AG08395 (cell line): ENCODE results near the gene PPFIBP1.
"Not testable (repeated sequence)": the region's sequence is repeated elsewhere in the genome, so short reads cannot be mapped to it uniquely, and the experiment has no call there.

ENCODE experiments used
- DNase-seq: peaks from one replicate; pipeline ENCODE4 v3.0.0; 2012; ENCODE audit warnings: mixed read lengths, low spot score

Gene PPFIBP1

DNA sequence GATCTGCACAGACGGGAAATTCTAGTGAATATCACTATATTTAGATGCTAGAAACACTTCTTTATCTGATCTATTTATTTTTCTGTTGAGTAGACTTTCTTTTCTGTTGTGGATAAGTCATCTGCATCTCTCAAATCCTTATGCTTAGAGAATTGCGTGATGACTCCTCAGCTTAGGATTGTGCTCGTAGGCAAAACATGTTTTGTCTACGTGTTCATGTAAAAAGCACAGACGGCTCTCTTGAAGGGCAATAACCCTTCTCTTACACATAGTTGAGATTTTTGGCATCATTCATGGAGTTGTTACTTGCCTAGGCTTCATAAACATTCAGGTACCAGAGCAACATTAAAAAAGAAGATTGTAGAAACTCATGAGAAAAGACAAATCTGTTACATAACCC lies 18.6 kb downstream of the PPFIBP1 start:
- peak; percentile 72 for DNase-seq

DNA sequence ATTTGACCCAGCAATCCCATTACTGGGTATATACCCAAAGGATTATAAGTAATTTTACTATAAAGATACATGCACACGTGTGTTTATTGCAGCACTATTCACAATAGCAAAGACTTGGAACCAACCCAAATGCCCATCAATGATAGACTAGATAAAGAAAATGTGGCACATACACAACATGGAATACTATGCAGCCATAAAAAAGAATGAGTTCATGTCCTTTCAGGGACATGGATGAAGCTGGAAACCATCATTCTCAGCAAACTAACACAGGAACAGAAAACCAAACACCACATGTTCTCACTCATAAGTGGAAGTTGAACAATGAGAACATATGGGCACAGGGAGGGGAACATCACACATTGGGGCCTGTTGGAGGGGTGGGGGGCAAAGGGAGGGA lies 20.9 kb downstream of the PPFIBP1 start:
- DNase-seq, result not testable (repeated sequence)

DNA sequence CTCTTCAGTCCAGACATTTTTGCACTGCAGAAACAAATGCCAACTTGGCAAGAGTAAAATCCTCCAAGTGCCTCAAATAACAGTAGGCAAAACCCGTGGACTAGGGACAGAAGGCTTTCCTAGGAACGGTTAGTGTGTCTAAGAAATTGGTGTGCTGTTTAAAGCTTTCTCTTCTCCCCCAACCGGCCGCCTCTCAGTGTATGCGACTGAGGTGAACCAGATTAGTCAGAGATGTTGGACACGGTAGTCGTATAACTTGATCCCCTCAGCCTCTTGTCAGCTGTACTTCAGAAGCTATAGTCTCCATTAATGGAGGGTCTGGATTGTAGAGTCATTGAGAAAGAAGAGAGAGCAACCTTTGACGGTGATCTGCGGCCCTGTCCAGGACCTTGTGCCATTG lies 21.7 kb downstream of the PPFIBP1 start:
- no peak for DNase-seq

DNA sequence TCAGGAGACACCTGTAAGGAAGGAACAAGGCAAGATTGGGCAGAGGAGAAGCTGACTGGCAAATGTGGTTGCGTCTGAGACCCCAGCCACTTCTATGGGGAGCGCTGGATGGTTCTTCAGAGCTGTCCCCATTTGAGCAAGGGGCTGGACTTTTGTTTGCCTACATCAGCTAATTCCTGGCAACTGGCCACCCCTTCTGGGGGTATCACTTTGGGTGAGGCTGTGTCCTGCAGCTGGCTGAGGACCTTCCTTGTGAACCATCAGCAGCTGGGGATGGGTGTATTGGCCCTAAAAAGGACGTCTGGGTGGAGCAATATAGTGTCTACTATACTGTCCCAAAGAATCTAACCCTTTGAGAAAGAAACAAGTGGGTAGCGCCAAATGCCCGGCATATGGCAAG lies 23.6 kb downstream of the PPFIBP1 start:
- DNase-seq, result no peak

DNA sequence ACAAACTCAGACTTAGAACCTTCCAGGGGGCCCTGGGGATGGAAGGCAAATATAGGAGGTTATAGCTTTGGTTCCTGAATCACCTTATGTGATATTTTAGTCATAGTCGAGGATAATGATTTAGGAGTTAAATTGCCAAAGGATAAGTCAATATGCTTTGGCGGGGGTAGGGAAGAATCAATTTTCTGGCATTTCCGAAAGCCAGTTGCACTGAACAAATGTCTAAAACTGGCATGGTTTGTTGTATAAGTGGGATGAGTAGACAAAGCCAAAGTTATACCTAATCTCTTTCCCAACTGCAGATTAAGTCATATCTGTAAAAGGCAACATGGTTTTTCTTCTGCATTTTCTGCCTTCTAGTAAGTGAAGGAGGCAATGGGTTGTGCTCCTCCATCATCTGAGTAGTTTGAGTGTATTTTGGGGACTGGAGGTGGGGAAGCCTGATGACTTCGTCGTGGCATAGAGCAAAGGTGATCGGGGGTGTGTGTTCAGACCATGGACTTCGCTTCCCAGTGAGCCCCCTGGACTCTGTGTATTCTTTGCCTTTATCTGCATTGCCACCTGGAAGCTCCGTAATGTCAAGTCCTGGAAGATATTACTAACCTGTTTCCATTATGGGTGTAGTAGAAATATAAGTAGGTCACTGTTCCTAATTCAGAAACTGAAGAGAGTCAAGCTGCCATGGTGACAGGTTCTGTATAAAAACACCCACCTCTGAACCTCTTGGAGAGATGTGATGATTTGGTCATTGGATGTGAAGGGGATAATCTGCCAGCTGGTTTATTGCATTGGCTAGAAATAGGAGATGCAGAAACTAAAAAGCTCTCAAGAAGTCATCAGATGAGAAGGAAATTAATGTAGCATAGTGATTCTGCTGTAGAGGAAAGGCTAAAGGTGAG lies 24.5 kb downstream of the PPFIBP1 start:
- no peak for DNase-seq

DNA sequence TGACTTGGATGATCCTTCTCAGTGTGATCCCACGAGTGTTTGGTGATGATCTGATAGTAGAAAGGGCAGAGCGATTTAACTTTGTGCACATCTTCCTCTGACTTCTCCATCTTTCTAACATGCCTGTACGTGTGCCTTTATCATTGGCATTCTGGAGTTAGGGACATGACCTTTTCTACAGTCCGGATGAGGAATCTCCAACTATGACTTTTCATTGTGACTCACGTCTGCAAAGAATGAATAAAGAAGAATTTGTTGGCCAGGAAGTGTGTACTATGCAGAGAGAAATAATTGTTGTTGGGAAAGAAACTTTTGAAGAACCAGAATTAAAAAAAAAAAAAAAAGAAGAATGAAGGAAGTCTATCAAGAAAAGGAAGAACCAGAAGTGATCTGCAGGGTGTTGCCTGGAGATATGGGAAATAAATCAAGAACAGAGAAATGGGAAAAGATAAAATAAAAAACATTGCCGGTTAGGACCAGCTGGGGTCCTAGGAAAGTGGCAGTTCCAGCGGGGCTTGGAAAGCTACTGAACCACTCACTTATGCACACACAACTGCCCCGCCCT lies 25.3 kb downstream of the PPFIBP1 start:
- peak; percentile 69 for DNase-seq

DNA sequence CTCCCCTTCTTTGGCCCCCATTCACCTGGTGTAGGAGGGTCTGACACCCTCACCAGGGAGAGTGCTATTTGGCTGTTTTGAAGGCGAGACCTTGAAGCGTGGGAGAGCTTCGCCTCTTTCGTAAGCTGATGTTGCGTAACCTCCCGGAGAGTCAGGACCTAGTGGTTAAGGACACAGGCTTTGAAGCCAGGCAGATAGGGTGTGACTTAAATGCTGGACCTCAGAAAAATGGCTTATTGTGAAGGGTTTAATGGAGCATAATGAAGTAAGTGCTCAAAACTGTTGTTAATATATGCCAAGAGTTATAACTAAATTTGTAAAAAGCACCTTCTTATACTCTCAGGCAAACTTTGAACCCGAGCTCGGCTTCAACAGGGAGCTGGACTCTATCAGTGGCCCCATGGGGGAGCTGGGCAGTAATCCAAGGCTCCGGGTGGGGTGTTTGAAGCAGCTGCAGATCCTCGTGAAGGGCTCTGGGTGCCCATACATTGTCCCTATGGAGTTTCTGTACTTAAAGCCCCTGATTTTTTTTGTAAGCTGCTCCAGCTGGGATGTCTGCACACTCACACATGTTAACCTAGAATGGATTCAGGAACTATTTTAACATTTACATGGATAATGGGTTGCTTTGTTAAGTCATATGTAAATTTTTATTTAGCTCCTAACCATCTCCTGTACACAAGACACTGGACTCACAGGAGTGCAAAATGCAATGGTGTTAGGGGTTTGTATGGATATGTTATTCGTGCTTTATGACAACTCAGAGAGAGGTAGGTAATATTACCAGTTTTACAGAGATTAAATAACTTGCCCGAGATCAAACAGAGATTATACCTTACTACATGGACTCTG lies 26.0 kb downstream of the PPFIBP1 start:
- peak; percentile 84 for DNase-seq

DNA sequence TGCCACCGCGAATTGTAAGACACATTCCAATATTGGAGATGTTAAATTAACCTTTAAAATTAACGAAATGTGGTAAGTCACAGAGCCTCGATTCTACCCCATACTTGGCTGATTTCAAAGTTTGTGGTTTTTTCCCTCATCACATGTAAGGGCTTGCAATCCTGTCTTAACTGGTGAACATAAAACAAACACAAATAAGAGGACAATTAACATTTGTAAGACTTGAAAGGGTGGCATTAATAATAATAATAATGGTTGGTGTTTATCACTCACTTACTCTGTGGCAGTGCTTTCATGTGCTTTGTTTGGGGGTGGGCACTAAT lies 26.6 kb downstream of the PPFIBP1 start:
- DNase-seq, result no peak

DNA sequence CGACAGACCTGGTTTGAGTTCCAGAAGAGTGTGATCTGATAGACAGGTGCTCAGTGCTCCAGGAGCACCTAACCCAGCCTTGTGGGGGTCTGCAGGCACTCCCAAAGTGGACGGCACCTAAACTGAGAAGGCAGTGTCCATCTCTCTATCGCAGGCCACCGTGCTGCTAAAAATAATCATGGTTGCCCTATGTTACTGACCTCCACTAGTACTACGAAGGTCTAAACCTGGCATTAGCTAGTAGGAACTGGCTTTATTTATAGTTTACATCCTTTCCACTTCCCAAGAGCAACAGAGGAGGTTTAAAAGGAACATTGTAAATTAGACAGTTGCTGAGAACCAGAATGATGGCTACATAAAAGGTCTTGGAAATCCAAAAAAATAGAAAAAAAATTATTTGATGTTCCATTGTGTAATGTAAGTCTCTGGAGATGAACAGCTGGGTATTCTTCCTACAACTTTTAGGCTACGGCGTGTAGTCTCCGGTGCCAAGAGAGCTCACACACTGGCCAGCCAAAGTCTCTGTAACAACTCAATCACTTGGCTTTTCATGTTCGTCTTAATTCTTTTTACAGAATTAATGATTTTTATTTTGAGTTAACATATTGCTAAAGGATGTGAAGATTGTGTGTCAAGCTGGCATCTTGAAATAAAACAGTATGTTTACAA lies 27.3 kb downstream of the PPFIBP1 start:
- DNase-seq, result no peak

DNA sequence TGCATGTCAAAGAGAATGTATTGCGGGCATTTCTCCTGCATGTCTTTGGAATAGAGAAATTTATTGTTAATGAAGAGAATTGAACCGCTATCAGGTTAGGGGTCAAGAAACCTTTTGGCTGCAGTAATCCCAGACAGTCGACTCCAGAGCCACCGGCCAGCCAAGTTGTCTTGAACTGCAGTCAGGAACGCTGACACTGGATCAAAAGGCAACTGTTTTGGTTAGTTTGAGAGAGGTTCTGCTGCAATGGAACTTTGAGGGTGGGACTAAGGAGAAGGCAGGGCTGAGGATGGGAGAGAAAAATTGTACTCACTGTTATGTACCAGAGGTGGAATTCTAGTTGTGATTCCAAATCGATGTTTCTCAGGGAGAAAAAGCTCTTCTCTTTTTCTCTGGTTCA lies 28.2 kb downstream of the PPFIBP1 start:
- DNase-seq, result no peak

DNA sequence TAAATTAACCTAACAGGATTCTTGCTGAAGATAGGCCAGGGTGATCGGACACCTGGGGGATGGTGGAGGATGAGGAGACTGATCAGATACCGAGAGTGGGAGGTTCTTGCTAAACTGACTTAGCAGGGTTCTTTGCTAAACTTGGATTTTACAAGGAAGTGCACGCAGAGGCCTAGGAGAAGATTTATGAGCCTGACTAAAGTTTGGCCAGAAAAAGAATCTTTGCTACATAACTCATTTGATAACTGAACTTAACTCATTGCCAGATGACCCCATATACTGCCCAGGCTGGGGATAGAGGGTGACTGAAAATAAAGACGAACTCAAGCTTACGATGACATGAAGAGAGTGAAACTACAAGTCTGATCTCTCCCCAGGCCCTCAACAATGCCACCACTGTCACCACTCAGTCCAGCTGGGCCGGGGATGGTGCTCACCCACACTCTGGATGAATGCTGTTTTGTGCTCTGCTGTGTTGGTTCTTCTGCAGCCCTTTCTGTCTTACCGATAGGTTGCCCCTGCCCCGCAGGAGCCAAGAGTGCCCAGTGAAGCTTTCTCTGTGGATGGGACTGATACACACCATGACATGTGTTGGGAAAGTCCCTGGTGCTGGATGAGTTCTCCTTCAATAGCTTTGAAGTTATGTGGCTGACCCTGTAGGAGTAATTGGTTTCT lies 29.0 kb downstream of the PPFIBP1 start:
- DNase-seq, result no peak

DNA sequence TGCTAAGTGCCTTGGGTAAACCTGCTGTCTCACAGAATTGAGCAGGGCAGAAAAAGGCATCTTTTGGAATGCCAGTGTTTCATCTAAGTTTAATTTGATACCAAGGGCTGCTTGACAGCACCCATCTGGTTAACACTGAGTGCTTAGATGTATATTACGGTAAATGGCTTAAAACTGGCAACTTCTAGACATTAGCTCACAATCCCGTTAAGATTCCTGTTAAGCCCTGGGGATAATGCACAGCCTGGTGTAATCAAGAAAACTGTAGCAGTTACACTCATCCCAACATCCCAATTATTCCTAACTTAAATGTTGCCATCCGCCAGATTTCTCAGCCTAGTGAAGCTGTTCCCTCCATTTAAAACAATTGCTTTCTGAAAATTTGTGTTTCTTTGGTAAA lies 29.9 kb downstream of the PPFIBP1 start:
- no peak for DNase-seq

DNA sequence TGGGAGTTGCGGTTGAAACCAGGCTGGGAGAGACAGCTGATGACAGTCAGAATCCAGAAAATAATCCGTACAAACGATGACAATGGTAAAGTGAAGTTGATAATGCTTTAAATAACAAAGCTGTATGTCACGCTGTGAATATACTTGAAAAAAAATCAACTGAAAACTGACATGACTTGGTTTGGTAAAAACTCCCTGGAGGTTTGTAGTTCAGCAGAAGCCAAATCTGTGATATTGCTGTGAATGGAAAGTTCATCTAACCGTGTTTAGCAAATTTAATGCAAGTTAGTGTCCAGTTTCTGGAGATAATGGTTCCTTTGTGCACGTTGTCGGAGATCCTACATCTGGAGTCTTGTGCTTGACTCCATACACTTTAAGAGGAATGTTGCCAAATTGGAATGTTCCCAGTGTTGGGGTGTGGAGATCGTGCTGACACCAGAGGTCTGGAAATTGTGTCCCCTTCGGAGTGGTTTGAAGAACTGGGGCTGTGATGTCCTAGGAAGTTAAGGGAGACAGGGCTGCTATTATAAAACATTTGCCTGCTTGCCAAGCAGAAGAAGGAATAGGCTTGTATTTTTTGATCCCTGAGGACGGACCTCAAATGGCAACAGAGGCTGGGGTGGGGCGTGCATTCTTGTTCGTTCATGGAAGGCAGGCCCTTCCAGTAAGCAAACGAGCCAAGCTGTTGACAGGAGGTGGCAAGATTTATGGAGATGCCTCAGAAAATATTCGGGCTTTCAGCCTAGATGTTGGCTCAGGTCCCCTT lies 30.6 kb downstream of the PPFIBP1 start:
- DNase-seq, result peak; percentile 69

DNA sequence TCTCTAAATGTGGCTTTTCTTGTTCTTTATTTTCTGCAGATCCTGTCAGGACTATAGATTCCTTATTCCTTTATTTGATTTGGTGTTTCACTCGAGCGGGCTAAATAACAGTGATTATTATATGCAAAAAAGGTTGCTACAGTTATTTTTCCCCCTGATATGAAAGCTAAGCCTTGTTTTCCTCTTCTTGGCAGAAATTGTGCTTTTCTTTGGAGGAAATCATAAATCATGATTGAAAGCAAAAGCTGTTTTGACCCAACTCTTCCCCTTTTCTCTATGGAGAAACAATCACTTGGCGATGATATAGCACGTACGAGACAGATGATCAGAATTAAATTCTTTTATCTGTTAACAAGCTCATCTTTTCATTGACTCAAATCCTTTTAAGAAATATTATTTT lies 31.4 kb downstream of the PPFIBP1 start:
- DNase-seq, result no peak

DNA sequence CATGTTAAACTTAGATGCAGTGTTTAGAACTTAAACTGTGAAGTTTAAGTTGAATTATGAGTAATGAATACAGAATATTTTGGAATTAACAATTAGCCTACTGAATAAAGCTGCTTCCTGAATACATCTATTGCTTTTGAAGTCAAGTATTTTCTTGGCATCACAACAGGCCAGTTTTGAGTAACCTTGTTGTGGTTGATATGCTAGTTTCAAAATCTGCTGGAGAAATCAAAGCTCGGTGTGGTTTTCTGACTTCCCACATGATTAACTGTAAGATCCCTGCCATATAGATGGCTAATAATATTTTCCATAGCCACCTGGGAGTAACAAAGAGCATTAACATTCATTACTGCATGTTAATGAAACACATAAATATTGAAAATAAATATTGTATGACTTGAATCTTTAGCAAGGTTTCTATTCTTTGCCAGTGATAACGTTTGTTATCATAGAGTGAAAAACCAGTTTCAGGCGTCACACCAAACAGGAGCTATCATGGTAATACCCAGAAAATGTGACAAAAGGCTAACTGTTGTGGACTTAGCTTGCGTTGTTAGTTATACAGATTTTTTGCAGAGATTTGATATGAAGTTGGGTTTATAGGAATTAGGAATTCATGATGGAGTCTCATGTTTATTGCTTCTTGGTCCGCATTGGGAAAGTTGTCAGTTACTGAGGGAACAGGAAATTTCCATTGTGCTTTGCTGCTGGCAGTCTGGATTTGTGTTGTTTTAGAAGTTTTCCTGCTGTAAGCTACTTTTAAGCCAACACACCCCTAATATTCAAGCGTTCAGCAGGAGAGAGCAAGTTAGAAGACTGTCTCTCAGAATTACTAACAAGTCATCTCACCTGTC lies 32.1 kb downstream of the PPFIBP1 start:
- peak; percentile 37 for DNase-seq

DNA sequence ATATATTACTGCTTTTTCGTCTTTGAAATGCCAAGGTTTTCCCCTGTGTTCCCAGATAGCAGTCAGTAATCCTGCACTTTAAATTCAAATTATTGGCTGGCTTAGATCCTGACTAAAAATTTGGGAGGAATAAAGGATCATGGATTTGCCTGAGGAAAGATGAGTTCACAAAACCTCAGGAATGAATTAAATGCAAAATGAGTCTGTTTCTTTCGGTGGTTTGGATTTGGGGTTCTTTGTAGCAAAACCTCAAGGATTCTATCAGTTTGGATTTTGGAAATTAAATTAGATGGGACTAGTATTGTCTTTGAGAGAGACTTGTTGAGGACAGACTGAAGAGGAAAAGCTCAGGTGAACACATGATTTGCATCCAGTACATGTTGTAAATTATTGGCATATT lies 36.1 kb downstream of the PPFIBP1 start:
- no peak for DNase-seq

DNA sequence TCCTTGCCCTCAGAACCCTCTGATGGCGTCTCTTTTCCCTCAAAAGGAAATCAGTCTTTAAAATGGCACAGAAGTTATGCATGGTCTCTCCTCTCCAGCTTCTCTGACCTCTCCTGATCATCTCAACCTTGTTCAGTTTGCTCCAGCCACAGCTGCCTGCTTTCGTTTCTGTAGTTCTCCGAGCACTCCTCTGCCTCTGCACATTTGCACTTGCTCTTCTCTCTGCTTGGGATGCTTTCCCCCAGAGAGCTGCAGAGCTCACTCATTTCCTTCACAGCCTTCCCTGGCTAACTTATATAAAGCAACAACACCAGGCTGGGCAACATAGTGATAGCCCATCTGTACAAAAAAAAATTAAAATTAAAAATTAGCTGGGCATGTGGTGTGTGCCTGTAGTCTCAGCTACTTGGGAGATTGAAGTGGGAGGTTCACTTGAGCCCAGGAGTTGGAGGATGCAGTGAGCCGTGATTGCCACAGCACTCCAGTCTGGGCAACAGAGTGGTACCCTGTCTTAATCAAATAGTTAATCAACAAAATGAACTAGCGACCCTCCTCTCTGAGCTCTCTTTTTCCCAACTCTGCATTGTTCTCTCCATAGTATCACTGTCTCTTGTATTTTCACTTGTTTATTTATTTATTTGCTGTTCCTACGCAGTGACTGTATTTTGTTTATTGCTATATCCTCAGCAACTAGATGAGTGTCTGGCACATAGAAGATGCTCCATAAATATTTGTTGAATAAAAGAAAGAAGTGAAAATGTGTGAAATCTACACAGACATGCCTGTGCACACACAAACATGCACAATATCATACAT lies 37.7 kb downstream of the PPFIBP1 start:
- DNase-seq, result no peak

DNA sequence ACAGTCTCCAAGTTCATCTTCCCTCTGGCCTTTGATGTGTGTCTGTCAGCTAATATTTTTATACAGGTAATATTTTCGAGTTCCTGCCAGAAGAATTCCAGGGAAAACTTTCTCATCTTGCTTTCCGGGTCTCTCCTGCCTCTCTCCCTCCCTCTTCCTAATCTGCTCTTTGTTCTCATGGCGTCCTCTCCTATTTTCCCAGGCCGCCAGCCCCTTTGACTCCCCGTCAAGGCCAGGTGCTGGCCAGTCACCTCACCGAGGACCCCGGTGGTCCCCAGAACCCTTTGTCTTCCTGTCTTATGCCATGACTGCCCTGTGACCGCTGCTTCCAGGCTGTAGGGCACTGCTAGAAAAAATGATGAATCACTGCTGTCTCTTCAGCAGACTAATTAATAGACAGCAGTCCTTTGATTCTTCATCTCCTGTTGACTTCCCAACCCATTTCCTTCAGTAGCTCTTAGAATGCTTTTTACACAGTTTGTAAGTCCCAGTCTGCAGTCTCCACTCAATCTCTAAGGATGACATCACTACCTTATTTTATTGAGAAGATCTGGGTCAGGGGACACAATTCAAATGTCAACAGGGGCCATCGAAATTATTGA lies 40.7 kb downstream of the PPFIBP1 start:
- no peak for DNase-seq

DNA sequence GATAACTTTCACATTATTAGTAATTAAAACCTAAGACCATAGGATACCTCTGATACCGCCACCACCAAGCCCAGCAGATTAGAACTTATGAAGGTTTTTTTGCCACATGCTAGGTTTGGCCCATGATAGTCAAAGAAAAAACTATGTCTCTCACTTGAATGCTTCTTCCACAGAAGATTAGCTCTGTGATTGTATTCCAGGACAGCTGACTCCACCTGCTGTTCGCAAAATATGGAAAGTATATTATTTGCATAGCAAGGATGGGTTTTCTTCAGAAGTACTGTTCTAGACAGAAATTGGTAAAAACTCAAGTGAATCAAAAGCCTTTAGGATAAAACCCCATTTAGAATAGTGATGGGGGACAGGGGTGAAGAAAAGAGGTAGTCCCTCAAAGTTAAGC lies 42.2 kb downstream of the PPFIBP1 start:
- DNase-seq, result no peak
